Measurements from ENCODE around the gene PLAGL2.

GRCh38 chr20:32163951-32164350, 43.6 kb downstream of the PLAGL2 start:
- TF ChIP-seq CTCF (IDR thresholded peaks at IDR 0.05; ENCODE audit: low read depth, low read length, missing input control) (no peak), GABPA (IDR thresholded peaks at IDR 0.05 in 1 of 2, conservative IDR thresholded peaks at IDR 0.05 in 1 of 2) (no peak), RAD21 (IDR thresholded peaks at IDR 0.05) (no peak), TAF1 (conservative IDR thresholded peaks at IDR 0.05) (no peak), ATF3 (IDR thresholded peaks at IDR 0.05) (no peak), YY1 (IDR thresholded peaks at IDR 0.05) (no peak), MAX (IDR thresholded peaks at IDR 0.05) (no peak)
